BLaER1 treated with 17β-estradiol and CSF1 and Interleukin-3, amounts not matched to agents 10 nM and 100 nM (cell line): ENCODE measurements around the gene ANKRD29.
"Not testable (repeated sequence)": the region's sequence is repeated elsewhere in the genome, so short reads cannot be mapped to it uniquely, and the experiment has no call there.

Source experiments
- H3K27ac ChIP-seq, 11 experiments: shearing (Covaris generic); formaldehyde crosslinking; 2 replicates each; pipeline ENCODE4 v1.8.1; 2022
- H3K27me3 ChIP-seq, 11 experiments: shearing (Covaris generic); formaldehyde crosslinking; 2 replicates each; pipeline ENCODE4 v1.8.1; 2022
- H3K36me3 ChIP-seq, 11 experiments: shearing (Covaris generic); formaldehyde crosslinking; 2 replicates each; pipeline ENCODE4 v1.8.1; 2022
- H3K4me1 ChIP-seq, 10 experiments: shearing (Covaris generic); formaldehyde crosslinking; 2 replicates each; pipeline ENCODE4 v1.8.1; 2022
- H3K4me2 ChIP-seq, 11 experiments: shearing (Covaris generic); formaldehyde crosslinking; 2 replicates each; pipeline ENCODE4 v1.8.1; 2022
- H3K4me3 ChIP-seq, 10 experiments: shearing (Covaris generic); formaldehyde crosslinking; 2 replicates each; pipeline ENCODE4 v1.8.1; 2022
- H3K9ac ChIP-seq, 11 experiments: shearing (Covaris generic); formaldehyde crosslinking; 2 replicates each; pipeline ENCODE4 v1.8.1; 2022
- H3K9me3 ChIP-seq, 11 experiments: shearing (Covaris generic); formaldehyde crosslinking; replicated peaks in 1 of 11; 2 replicates each; pipeline ENCODE4 v1.8.1; 2022
- H4K20me1 ChIP-seq, 11 experiments: shearing (Covaris generic); formaldehyde crosslinking; 2 replicates each; pipeline ENCODE4 v1.8.1; 2022
- Cebpa-rat ChIP-seq, 11 experiments: shearing (Covaris generic); IDR thresholded peaks; 2 replicates each; pipeline ENCODE4 v1.8.1; 2022

The ANKRD29 gene

GRCh38 chr18:23618862-23619387 lies 43.8 kb downstream of the ANKRD29 start:
- Histone ChIP-seq H3K27me3 (peaks cover 42 to 54% (median 51%) of the 10 kb centered on the region in 11 experiments), H3K4me3 (peak overlapping the region; percentile 43 to 70 (median 58)), H3K9me3 (no peaks in the 10 kb centered on the region), H4K20me1 (no peaks in the 10 kb centered on the region), H3K36me3 (no peaks in the 10 kb centered on the region), H3K9ac (peak overlapping the region in 8 of 11 experiments; percentile 11 to 68 (median 55); a peak in 12 of 22 replicates), H3K4me1 (peaks cover 10 to 23% (median 15%) of the 10 kb centered on the region in 10 experiments; a peak in 19 of 20 replicates), H3K27ac (peak overlapping the region in 3 of 11 experiments; percentile 7 to 43 (median 16); a peak in 3 of 22 replicates), H3K4me2 (peak overlapping the region; percentile 72 to 98 (median 88))
- TF ChIP-seq Cebpa-rat (IDR thresholded peaks at IDR 0.05) = no peak

GRCh38 chr18:23617412-23618014 lies 45.2 kb downstream of the ANKRD29 start:
- no peak overlapping the region for H3K9ac ChIP-seq
- TF ChIP-seq Cebpa-rat (IDR thresholded peaks at IDR 0.05) = no peak
- no peak overlapping the region for H3K4me3 ChIP-seq
- no peaks in the 10 kb centered on the region for H3K9me3 ChIP-seq
- no peak overlapping the region for H3K4me2 ChIP-seq
- no peaks in the 10 kb centered on the region for H3K36me3 ChIP-seq
- peaks cover 42 to 54% (median 51%) of the 10 kb centered on the region in 11 experiments for H3K27me3 ChIP-seq
- no peaks in the 10 kb centered on the region for H4K20me1 ChIP-seq
- H3K4me1 ChIP-seq = peaks cover 10 to 31% (median 15%) of the 10 kb centered on the region in 10 experiments; a peak in 19 of 20 replicates
- no peak overlapping the region for H3K27ac ChIP-seq

- H3K9ac ChIP-seq = no peak overlapping the region
- no peaks in the 10 kb centered on the region for H3K36me3 ChIP-seq
- peaks cover 41 to 45% (median 44%) of the 10 kb centered on the region in 11 experiments for H3K27me3 ChIP-seq
- H3K4me3 ChIP-seq = no peak overlapping the region
- no peaks in the 10 kb centered on the region for H3K9me3 ChIP-seq
- no peak overlapping the region for H3K27ac ChIP-seq
- H4K20me1 ChIP-seq = no peaks in the 10 kb centered on the region
- peaks cover 10 to 39% (median 15%) of the 10 kb centered on the region in 10 experiments; a peak in 19 of 20 replicates for H3K4me1 ChIP-seq
- H3K4me2 ChIP-seq = no peak overlapping the region
- TF ChIP-seq Cebpa-rat (IDR thresholded peaks at IDR 0.05) = 0 out of 22 replicates have a peak, but pooled peaks of 1 of the 11 experiments have one; percentile 25
Measured at GRCh38 chr18:23616258-23616657, 46.5 kb downstream of the ANKRD29 start.

GRCh38 chr18:23614891-23615290 lies 47.8 kb downstream of the ANKRD29 start:
- Histone ChIP-seq H3K27me3 (peaks cover 28 to 32% (median 31%) of the 10 kb centered on the region in 11 experiments), H3K9me3 (no peaks in the 10 kb centered on the region), H3K4me1 (peaks cover 11 to 46% (median 17%) of the 10 kb centered on the region in 10 experiments; a peak in 19 of 20 replicates), H4K20me1 (no peaks in the 10 kb centered on the region), H3K9ac (no peak overlapping the region), H3K36me3 (no peaks in the 10 kb centered on the region), H3K4me3 (no peak overlapping the region), H3K4me2 (no peak overlapping the region), H3K27ac (no peak overlapping the region)
- no peak for TF ChIP-seq Cebpa-rat (IDR thresholded peaks at IDR 0.05)

- Histone ChIP-seq H3K4me2 (no peak overlapping the region), H4K20me1 (no peaks in the 10 kb centered on the region), H3K27ac (no peak overlapping the region), H3K9ac (no peak overlapping the region), H3K4me3 (no peak overlapping the region), H3K4me1 (peaks cover 7 to 46% (median 12%) of the 10 kb centered on the region in 10 experiments; a peak in 19 of 20 replicates), H3K27me3 (peaks cover 23 to 27% (median 26%) of the 10 kb centered on the region in 11 experiments), H3K36me3 (no peaks in the 10 kb centered on the region), H3K9me3 (no peaks in the 10 kb centered on the region)
- no peak for TF ChIP-seq Cebpa-rat (IDR thresholded peaks at IDR 0.05)
Measured at GRCh38 chr18:23614413-23614812, 48.3 kb downstream of the ANKRD29 start.

- not testable (repeated sequence) for H3K27ac ChIP-seq, H3K9me3 ChIP-seq, H3K4me3 ChIP-seq, H4K20me1 ChIP-seq, H3K36me3 ChIP-seq, H3K9ac ChIP-seq
- Histone ChIP-seq H3K4me2 (peak overlapping the region in 2 of 11 experiments; percentile 42 to 50; a peak in 3 of 22 replicates), H3K4me1 (peaks cover 0 to 38% (median 3%) of the 10 kb centered on the region in 10 experiments; a peak in 7 of 20 replicates), H3K27me3 (peaks cover 10 to 13% (median 13%) of the 10 kb centered on the region in 11 experiments)
- TF ChIP-seq Cebpa-rat (IDR thresholded peaks at IDR 0.05) = 0 out of 22 replicates have a peak, but pooled peaks of 1 of the 11 experiments have one; percentile 18
Measured at GRCh38 chr18:23613091-23613475, 49.6 kb downstream of the ANKRD29 start.

- TF ChIP-seq Cebpa-rat (IDR thresholded peaks at IDR 0.05) = no peak
- Histone ChIP-seq H3K4me2 (peak overlapping the region in 2 of 11 experiments; percentile 50 to 52; a peak in 4 of 22 replicates), H3K4me3 (no peak overlapping the region), H3K9ac (no peak overlapping the region), H3K9me3 (no peaks in the 10 kb centered on the region), H3K36me3 (no peaks in the 10 kb centered on the region), H3K27ac (no peak overlapping the region), H4K20me1 (no peaks in the 10 kb centered on the region), H3K27me3 (peaks cover 4 to 8% (median 7%) of the 10 kb centered on the region in 11 experiments; a peak in 20 of 22 replicates), H3K4me1 (peaks cover 0 to 35% (median 3%) of the 10 kb centered on the region in 10 experiments; a peak in 7 of 20 replicates)
Measured at GRCh38 chr18:23612434-23613090, 50.1 kb downstream of the ANKRD29 start.

- H3K27me3 ChIP-seq = no peaks in the 10 kb centered on the region
- no peak overlapping the region for H3K4me3 ChIP-seq
- no peaks in the 10 kb centered on the region for H3K36me3 ChIP-seq
- no peak overlapping the region for H3K9ac ChIP-seq
- peak overlapping the region in 2 of 11 experiments; percentile 52 to 55; a peak in 4 of 22 replicates for H3K4me2 ChIP-seq
- TF ChIP-seq Cebpa-rat (IDR thresholded peaks at IDR 0.05) = no peak
- no peaks in the 10 kb centered on the region for H4K20me1 ChIP-seq
- no peak overlapping the region for H3K27ac ChIP-seq
- no peaks in the 10 kb centered on the region for H3K9me3 ChIP-seq
- H3K4me1 ChIP-seq = peaks cover 0 to 35% (median 3%) of the 10 kb centered on the region in 10 experiments; a peak in 7 of 20 replicates
Measured at GRCh38 chr18:23609390-23610023, 53.2 kb downstream of the ANKRD29 start.

- peaks cover 0 to 35% (median 3%) of the 10 kb centered on the region in 10 experiments; a peak in 7 of 20 replicates for H3K4me1 ChIP-seq
- H3K27me3 ChIP-seq = no peaks in the 10 kb centered on the region
- H3K36me3 ChIP-seq = no peaks in the 10 kb centered on the region
- no peak for TF ChIP-seq Cebpa-rat (IDR thresholded peaks at IDR 0.05)
- H3K9ac ChIP-seq = no peak overlapping the region
- H3K27ac ChIP-seq = no peak overlapping the region
- H4K20me1 ChIP-seq = no peaks in the 10 kb centered on the region
- H3K4me2 ChIP-seq = no peak overlapping the region
- no peak overlapping the region for H3K4me3 ChIP-seq
- no peaks in the 10 kb centered on the region for H3K9me3 ChIP-seq
Measured at GRCh38 chr18:23608211-23608610, 54.5 kb downstream of the ANKRD29 start.
